Uterus (tissue), 4 donors: ENCODE measurements around the gene NTPCR. TPM values are rescaled to one million over a fixed set of nuclear protein-coding genes. Genes with fewer than 3 reads are reported as not detected.

Experiments used
- DNase-seq, 2 donors: peaks; one replicate each; pipeline ENCODE4 v3.0.0-alpha.2; 2019 to 2020
- H3K27ac ChIP-seq, 2 donors: fragments of 200-600 bp; sonication (generic); 1 replicate in 1 of 2; 2 replicates in 1 of 2; pipeline ENCODE4 v1.5.1; 2016 to 2018
- H3K27me3 ChIP-seq, 2 donors: fragments of 200-600 bp; sonication (generic); one replicate each; pipeline ENCODE4 v1.5.1; 2018 to 2019; ENCODE audit warnings: control low read depth in 1 of 2
- H3K36me3 ChIP-seq, 2 donors: fragments of 200-600 bp; sonication (generic); one replicate each; pipeline ENCODE4 v1.5.1; 2019; ENCODE audit warnings: control low read depth in 1 of 2
- H3K4me1 ChIP-seq, 2 donors: fragments of 200-600 bp; sonication (generic); one replicate each; pipeline ENCODE4 v1.5.1; 2018 to 2019; ENCODE audit warnings: control low read depth in 1 of 2
- H3K4me3 ChIP-seq, 2 donors: fragments of 200-600 bp; sonication (generic); 1 replicate in 1 of 2; 2 replicates in 1 of 2; pipeline ENCODE4 v1.5.1; 2018 to 2019; ENCODE audit warnings: mild to moderate bottlenecking in 1 of 2
- H3K9me3 ChIP-seq, 2 donors: fragments of 200-600 bp; sonication (generic); one replicate each; pipeline ENCODE4 v1.5.1; 2019; ENCODE audit warnings: control low read depth in 1 of 2
- CTCF ChIP-seq, 4 experiments: fragments of 200-600 bp in 2 of 4; fragments of 450-650 bp in 2 of 4; sonication (generic) in 2 of 4; IDR thresholded peaks; one replicate each; pipeline ENCODE4 v1.5.1; 2016 to 2019; ENCODE audit warnings: antibody characterized with exemption in 4 of 4, mild to moderate bottlenecking in 2 of 4, moderate library complexity in 1 of 4
- POLR2A ChIP-seq, 2 donors: fragments of 450-650 bp; IDR thresholded peaks; one replicate each; pipeline ENCODE4 v1.6.1; 2016; ENCODE audit warnings: antibody characterized with exemption in 2 of 2, mild to moderate bottlenecking in 1 of 2, moderate library complexity in 1 of 2
- intact Hi-C: fragments of 100-400 bp; cut with DNase I; formaldehyde crosslinking; loops from one replicate; pipeline ENCODE4 v1.15.1; 2023; ENCODE audit warnings: low total_unique reads
- total RNA-seq, 4 donors: library from RNA; depleted of rRNA in 3 of 4; stranded (reverse); fragments of >200 nt in 3 of 4; gene quantifications; one replicate each; pipeline versions ENCODE4 v1.1.0 to v1.2.4, GENCODE V29; 2014 to 2023
- donor health status: DM: yes; HTN: yes; CAD: no.

The NTPCR gene
- total RNA-seq, 4 donors from 2014 or later: 7.4 to 30.1 (median 17.1) TPM

- Histone ChIP-seq H3K4me1 (no peaks in the 10 kb centered on the region), H3K27me3 (no peaks in the 10 kb centered on the region), H3K4me3 (no peak overlapping the region), H3K9me3 (no peaks in the 10 kb centered on the region), H3K27ac (no peak overlapping the region), H3K36me3 (no peaks in the 10 kb centered on the region)
- intact Hi-C loops: loop anchor here (10.0 kb wide), 1 partner anchor 323 kb away; the partner anchor contains the start of gene SIPA1L2
- TF ChIP-seq POLR2A (IDR thresholded peaks at IDR 0.05) (no peak), CTCF (IDR thresholded peaks at IDR 0.05) (no peak)
- no peak for DNase-seq
Measured at GRCh38 chr1:232958067-232958466, 7.7 kb downstream of the NTPCR start.

- Histone ChIP-seq H3K27ac (peak overlapping the region; percentile 35 to 36), H3K27me3 (no peaks in the 10 kb centered on the region), H3K36me3 (no peaks in the 10 kb centered on the region), H3K4me1 (no peaks in the 10 kb centered on the region), H3K9me3 (no peaks in the 10 kb centered on the region), H3K4me3 (no peak overlapping the region)
- intact Hi-C loops: no loop called here
- TF ChIP-seq POLR2A (IDR thresholded peaks at IDR 0.05) (no peak), CTCF (IDR thresholded peaks at IDR 0.05) (no peak)
- no peak for DNase-seq
Measured at GRCh38 chr1:232962761-232963745, 12.6 kb downstream of the NTPCR start.

- TF ChIP-seq CTCF (IDR thresholded peaks at IDR 0.05) (no peak), POLR2A (IDR thresholded peaks at IDR 0.05) (no peak)
- Histone ChIP-seq H3K27ac (no peak overlapping the region), H3K9me3 (no peaks in the 10 kb centered on the region), H3K36me3 (no peaks in the 10 kb centered on the region), H3K4me1 (no peaks in the 10 kb centered on the region), H3K4me3 (no peak overlapping the region), H3K27me3 (no peaks in the 10 kb centered on the region)
- intact Hi-C loops: no loop called here
- DNase-seq: no peak
Measured at GRCh38 chr1:232964601-232965000, 14.2 kb downstream of the NTPCR start.

- Histone ChIP-seq H3K36me3 (no peaks in the 10 kb centered on the region), H3K27ac (no peak overlapping the region)
Measured at GRCh38 chr1:232965124-232965911, 14.9 kb downstream of the NTPCR start.

More at GRCh38 chr1:232965124-232965911, 14.9 kb downstream of the NTPCR start:
- no peak for DNase-seq
- no peak for TF ChIP-seq CTCF (IDR thresholded peaks at IDR 0.05)
- TF ChIP-seq POLR2A (IDR thresholded peaks at IDR 0.05): no peak
- Histone ChIP-seq H3K9me3 (no peaks in the 10 kb centered on the region), H3K27me3 (no peaks in the 10 kb centered on the region), H3K4me1 (no peaks in the 10 kb centered on the region), H3K4me3 (no peak overlapping the region)
- intact Hi-C loops: no loop called here
